GM23248 (cell line): ENCODE results near the gene ULK4.

Experiments used
- EZH2 ChIP-seq: fragments of 200-600 bp; sonication (generic); IDR thresholded peaks from 2 replicates; pipeline ENCODE4 v1.6.1; 2018; ENCODE audit warnings: antibody characterized with exemption, mild to moderate bottlenecking; ENCODE audit not compliant: insufficient read depth, poor library complexity, severe bottlenecking
- EZH2phosphoT487 ChIP-seq: fragments of 200-600 bp; sonication (generic); IDR thresholded peaks from 2 replicates; pipeline ENCODE4 v1.6.1; 2018; ENCODE audit warnings: antibody characterized with exemption, moderate library complexity, mild to moderate bottlenecking, low read depth; ENCODE audit not compliant: insufficient read depth

- TF ChIP-seq EZH2 (no peak), EZH2phosphoT487 (no peak)
Observed at GRCh38 chr3:41808152-41808551, 153.8 kb downstream of the ULK4 start.
